Measurements from ENCODE around the gene AK8. TPM values are rescaled to one million over a fixed set of nuclear protein-coding genes. Genes with fewer than 3 reads are reported as not detected.

AK8 gene
- polyA plus RNA-seq, 3 donors: 0.08 TPM; not detected in 2

GRCh38 chr9:132760057-132760456 is 118.0 kb downstream of the AK8 start:
- no peak overlapping the region for H3K4me2 ChIP-seq (replicated peaks; ENCODE audit: extremely low read depth, low read length, poor library complexity, severe bottlenecking)

GRCh38 chr9:132757016-132757415 is 121.1 kb downstream of the AK8 start:
- no peak overlapping the region for H3K27ac ChIP-seq (ENCODE audit: low read depth in 1 of 2, low read length in 2 of 2)
- no peaks in the 10 kb centered on the region for H3K79me2 ChIP-seq (ENCODE audit: insufficient read depth, low read length)
- no peaks in the 10 kb centered on the region for H3K27me3 ChIP-seq (ENCODE audit: control insufficient read depth in 2 of 2, insufficient read depth in 2 of 2, low read length in 2 of 2)
- no peak for DNase-seq
- H3K36me3 ChIP-seq (replicated peaks in 1 of 2; ENCODE audit: control insufficient read depth in 1 of 2, insufficient read depth in 2 of 2, low read length in 2 of 2): no peaks in the 10 kb centered on the region
- peaks cover 3 to 9% (median 5%) of the 10 kb centered on the region in 3 donors for H3K27me3 Mint-ChIP-seq (ENCODE audit: low read depth in 3 of 3)
- no peaks in the 10 kb centered on the region for H3K9me3 Mint-ChIP-seq
- H4K20me1 ChIP-seq (ENCODE audit: insufficient read depth, low read length): no peaks in the 10 kb centered on the region
- intact Hi-C loops (cut with micrococcal nuclease): no loop called here
- 90% methylated on average over 16 of the region's 18 CpGs for WGBS (ENCODE audit: insufficient coverage)
- H3K9me3 ChIP-seq (replicated peaks in 1 of 2; ENCODE audit: control insufficient read depth in 1 of 2, insufficient read depth in 1 of 2, low read length in 2 of 2): no peaks in the 10 kb centered on the region
- no peaks in the 10 kb centered on the region for H3K4me1 Mint-ChIP-seq
- H3K4me3 Mint-ChIP-seq: no peak overlapping the region
- H3K4me3 ChIP-seq (replicated peaks in 1 of 3; ENCODE audit: low read depth in 2 of 3, low read length in 3 of 3): no peak overlapping the region
- no peak overlapping the region for H3K27ac Mint-ChIP-seq
- no peaks in the 10 kb centered on the region for H3K36me3 Mint-ChIP-seq
- H2AFZ ChIP-seq (ENCODE audit: insufficient read depth, low read depth, low read length, poor library complexity, severe bottlenecking): no peak overlapping the region
- H3K4me1 ChIP-seq (ENCODE audit: control insufficient read depth in 1 of 2, insufficient read depth in 2 of 2, low read length in 2 of 2): no peaks in the 10 kb centered on the region
- H3K4me2 ChIP-seq (replicated peaks; ENCODE audit: extremely low read depth, low read length, poor library complexity, severe bottlenecking): no peak overlapping the region
- no peak for TF ChIP-seq CTCF (IDR thresholded peaks at IDR 0.05)
- no peak overlapping the region for H3K9ac ChIP-seq (ENCODE audit: insufficient read depth, low read length, poor library complexity, severe bottlenecking)

More at GRCh38 chr9:132760057-132760456, 118.0 kb downstream of the AK8 start:
- Histone ChIP-seq H3K4me1 (ENCODE audit: control insufficient read depth in 1 of 2, insufficient read depth in 2 of 2, low read length in 2 of 2) (no peaks in the 10 kb centered on the region), H3K4me3 (replicated peaks in 1 of 3; ENCODE audit: low read depth in 2 of 3, low read length in 3 of 3) (no peak overlapping the region), H3K9me3 (replicated peaks in 1 of 2; ENCODE audit: control insufficient read depth in 1 of 2, insufficient read depth in 1 of 2, low read length in 2 of 2) (no peaks in the 10 kb centered on the region), H3K79me2 (ENCODE audit: insufficient read depth, low read length) (no peaks in the 10 kb centered on the region), H3K36me3 (replicated peaks in 1 of 2; ENCODE audit: control insufficient read depth in 1 of 2, insufficient read depth in 2 of 2, low read length in 2 of 2) (no peaks in the 10 kb centered on the region), H2AFZ (ENCODE audit: insufficient read depth, low read depth, low read length, poor library complexity, severe bottlenecking) (no peak overlapping the region), H4K20me1 (ENCODE audit: insufficient read depth, low read length) (no peaks in the 10 kb centered on the region), H3K9ac (ENCODE audit: insufficient read depth, low read length, poor library complexity, severe bottlenecking) (no peak overlapping the region), H3K27me3 (ENCODE audit: control insufficient read depth in 2 of 2, insufficient read depth in 2 of 2, low read length in 2 of 2) (no peaks in the 10 kb centered on the region), H3K27ac (ENCODE audit: low read depth in 1 of 2, low read length in 2 of 2) (no peak overlapping the region)
- H3K36me3 Mint-ChIP-seq: no peaks in the 10 kb centered on the region
- H3K9me3 Mint-ChIP-seq: peaks cover 0 to 3% (median 0%) of the 10 kb centered on the region in 7 donors
- no peak overlapping the region for H3K4me3 Mint-ChIP-seq
- no peak for DNase-seq
- no CpG with 5 or more reads among the region's 1 CpG for WGBS (ENCODE audit: insufficient coverage)
- intact Hi-C loops (cut with micrococcal nuclease): no loop called here
- H3K27me3 Mint-ChIP-seq (ENCODE audit: low read depth in 3 of 3): peaks cover 4 to 14% (median 6%) of the 10 kb centered on the region in 3 donors
- H3K27ac Mint-ChIP-seq: no peak overlapping the region
- TF ChIP-seq CTCF (IDR thresholded peaks at IDR 0.05): no peak
- H3K4me1 Mint-ChIP-seq: no peaks in the 10 kb centered on the region
